ENCODE results near the gene KIFAP3. TPM values are rescaled to one million over a fixed set of nuclear protein-coding genes. Genes with fewer than 3 reads are reported as not detected.

The KIFAP3 gene
- total RNA-seq, 1 experiment from 2014 or later, result 3.8 TPM

DNA sequence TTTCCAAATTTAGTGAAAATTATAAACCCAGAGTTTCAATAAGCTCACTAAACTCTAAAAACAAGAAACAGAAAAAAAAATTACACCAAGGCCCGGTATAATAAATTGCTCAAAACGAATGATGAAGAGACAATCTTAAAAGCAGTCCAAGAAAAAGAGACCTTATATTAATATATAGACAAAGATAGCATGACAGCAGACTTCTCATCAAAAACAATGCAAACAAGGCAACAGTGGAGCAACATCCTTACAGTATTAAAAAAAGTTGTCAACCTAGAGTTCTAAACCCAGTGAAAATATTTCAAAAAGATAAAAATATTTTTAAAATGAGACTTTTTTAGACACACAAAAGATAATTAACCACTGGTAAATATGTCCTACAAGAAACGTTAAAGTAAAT, 46.7 kb downstream of the KIFAP3 start:
- no peaks in the 10 kb centered on the region for H3K9me3 ChIP-seq (ENCODE audit: control insufficient read depth, low read depth, low read length)
- no peak overlapping the region for H3T11ph ChIP-seq (ENCODE audit: low read length)
- no peak overlapping the region for H2BK20ac ChIP-seq (ENCODE audit: low read depth, low read length, poor library complexity, severe bottlenecking)
- H3K23me2 ChIP-seq (ENCODE audit: insufficient read length, low read depth, low read length, poor library complexity, severe bottlenecking), result no peaks in the 10 kb centered on the region
- H3K4me3 Mint-ChIP-seq, result no peak overlapping the region
- no peaks in the 10 kb centered on the region for H4K20me1 ChIP-seq (ENCODE audit: control insufficient read depth, insufficient read depth, insufficient read length)
- no peak overlapping the region for H3K4me2 ChIP-seq (ENCODE audit: insufficient read depth, insufficient read length, low read length)
- H3K27me3 Mint-ChIP-seq (ENCODE audit: low read depth), result no peaks in the 10 kb centered on the region
- H3K9ac ChIP-seq (ENCODE audit: extremely low read depth, insufficient read length, low read length), result no peak overlapping the region
- WGBS (ENCODE audit: extremely low coverage, insufficient read length, low lambda C conversion rate), result no CpG with 5 or more reads among the region's 3 CpGs
- H3K4me1 ChIP-seq (ENCODE audit: insufficient read depth, low read length), result no peaks in the 10 kb centered on the region
- no peak overlapping the region for H4K5ac ChIP-seq (ENCODE audit: insufficient read length, low read depth, low read length)
- peaks cover 9 to 11% of the 10 kb centered on the region in 2 experiments; a peak in 4 of 5 replicates for H3K9me3 Mint-ChIP-seq
- H3K27ac Mint-ChIP-seq, result no peak overlapping the region
- no peak overlapping the region for H2BK120ac ChIP-seq (ENCODE audit: low read depth, low read length, poor library complexity, severe bottlenecking)
- H3K56ac ChIP-seq (ENCODE audit: insufficient read length, low read depth, low read length), result no peak overlapping the region
- H3K4me1 Mint-ChIP-seq, result no peaks in the 10 kb centered on the region
- H3K79me2 ChIP-seq (ENCODE audit: insufficient read depth, low read length), result no peaks in the 10 kb centered on the region
- no peak overlapping the region for H2AK5ac ChIP-seq (ENCODE audit: insufficient read length, low read length)
- no peak for TF ChIP-seq CTCF (conservative IDR thresholded peaks at IDR 0.05)
- no peak for DNase-seq
- no peak overlapping the region for H2BK5ac ChIP-seq (ENCODE audit: insufficient read length, low read length)
- H3K27ac ChIP-seq (ENCODE audit: insufficient read length, low read depth, low read length), result no peak overlapping the region
- H3K14ac ChIP-seq (ENCODE audit: insufficient read depth, low read length), result no peak overlapping the region
- H3K36me3 Mint-ChIP-seq (ENCODE audit: insufficient read depth in 1 of 3, low read depth in 3 of 3), result peaks cover 0 to 8% (median 0%) of the 10 kb centered on the region in 3 experiments; a peak in 1 of 7 replicates
- H3K18ac ChIP-seq (ENCODE audit: insufficient read length, low read depth, low read length), result no peak overlapping the region
- H4K8ac ChIP-seq (replicated peaks; ENCODE audit: insufficient read length, low read depth, low read length), result no peak overlapping the region
- H3K27me3 ChIP-seq (ENCODE audit: insufficient read depth, low read length), result no peaks in the 10 kb centered on the region
- no peak overlapping the region for H2BK15ac ChIP-seq (ENCODE audit: low read depth, low read length)
- H2AFZ ChIP-seq (ENCODE audit: low read length), result no peak overlapping the region
- H3K79me1 ChIP-seq (ENCODE audit: insufficient read depth, low read depth, low read length, poor library complexity, severe bottlenecking), result no peaks in the 10 kb centered on the region
- H4K91ac ChIP-seq (ENCODE audit: insufficient read length, low read depth, low read length), result no peak overlapping the region
- no peak overlapping the region for H3K4ac ChIP-seq (ENCODE audit: low read depth, low read length)
- H3K23ac ChIP-seq (ENCODE audit: insufficient read length, low read depth, low read length), result no peak overlapping the region
- H2BK12ac ChIP-seq (ENCODE audit: insufficient read length, low read depth, low read length), result no peak overlapping the region

All from H9 (cell line).